ENCODE data around the gene FAF1. TPM values are rescaled to one million over a fixed set of nuclear protein-coding genes. Genes with fewer than 3 reads are reported as not detected.

Gene FAF1
- total and polyA plus RNA-seq, 2 of the 8 experiments (the other 6 are each of a cell fraction or from before 2014, with no cell fraction given), result 10.8 to 65.9 TPM

DNA sequence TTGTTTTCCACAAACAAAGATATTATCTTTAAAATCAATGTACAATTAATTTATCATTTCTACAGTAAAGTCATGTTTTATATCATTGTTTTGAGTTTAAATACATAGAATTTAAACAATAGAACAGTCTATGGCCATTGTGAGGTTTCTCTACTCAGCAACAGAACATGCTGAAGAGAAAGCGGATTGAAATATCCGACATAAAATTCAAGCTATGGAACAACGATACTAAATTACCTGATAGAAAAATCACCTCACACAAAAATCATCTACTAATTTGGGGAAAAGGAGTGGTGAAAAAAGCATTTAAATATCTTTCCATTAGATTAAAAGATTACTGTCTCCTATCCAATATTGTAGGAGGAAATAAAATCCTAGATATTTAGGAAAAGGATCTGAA, 22.5 kb upstream of the FAF1 start (continued):
- TF ChIP-seq SUZ12 (IDR thresholded peaks at IDR 0.05; ENCODE audit: low read length), result no peak
- TF ChIP-seq, protein P1, sequence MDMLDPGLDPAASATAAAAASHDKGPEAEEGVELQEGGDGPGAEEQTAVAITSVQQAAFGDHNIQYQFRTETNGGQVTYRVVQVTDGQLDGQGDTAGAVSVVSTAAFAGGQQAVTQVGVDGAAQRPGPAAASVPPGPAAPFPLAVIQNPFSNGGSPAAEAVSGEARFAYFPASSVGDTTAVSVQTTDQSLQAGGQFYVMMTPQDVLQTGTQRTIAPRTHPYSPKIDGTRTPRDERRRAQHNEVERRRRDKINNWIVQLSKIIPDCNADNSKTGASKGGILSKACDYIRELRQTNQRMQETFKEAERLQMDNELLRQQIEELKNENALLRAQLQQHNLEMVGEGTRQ (IDR thresholded peaks at IDR 0.05; ENCODE audit: low read length), result no peak
- no peak for TF ChIP-seq POU5F1 (IDR thresholded peaks at IDR 0.05; ENCODE audit: low read depth, low read length)
- TF ChIP-seq, protein P2, sequence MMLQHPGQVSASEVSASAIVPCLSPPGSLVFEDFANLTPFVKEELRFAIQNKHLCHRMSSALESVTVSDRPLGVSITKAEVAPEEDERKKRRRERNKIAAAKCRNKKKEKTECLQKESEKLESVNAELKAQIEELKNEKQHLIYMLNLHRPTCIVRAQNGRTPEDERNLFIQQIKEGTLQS (IDR thresholded peaks at IDR 0.05; ENCODE audit: insufficient read depth, low read depth, low read length), result no peak

Data from H1 (cell line).